Inferior parietal cortex (tissue), 1 donor: ENCODE measurements around the gene KCNK4.
"Not testable (repeated sequence)": the region's sequence is repeated elsewhere in the genome, so short reads cannot be mapped to it uniquely, and the experiment has no call there.

ENCODE experiments used
- DNase-seq: peaks from one replicate; pipeline ENCODE4 v3.0.0-alpha.2; 2016; ENCODE audit errors: extremely low spot score

The KCNK4 gene

GRCh38 chr11:64291262-64291751 is at the start of gene KCNK4:
TSS of gene KCNK4 (plus strand) at chr11:64291302. CDS start at chr11:64293019, 1,717 bp downstream.
- no peak for DNase-seq

- DNase-seq: no peak
These were observed 49.4 kb upstream of the KCNK4 start for GRCh38 chr11:64241491-64242374.

- no peak for DNase-seq
These were observed 47.8 kb upstream of the KCNK4 start for GRCh38 chr11:64243236-64243854.

GRCh38 chr11:64244107-64244506 is 47.0 kb upstream of the KCNK4 start:
- DNase-seq: no peak

- DNase-seq: no peak
These were observed 46.1 kb upstream of the KCNK4 start for GRCh38 chr11:64244966-64245365.

GRCh38 chr11:64245401-64245796 is 45.7 kb upstream of the KCNK4 start:
- no peak for DNase-seq

- no peak for DNase-seq
These were observed 45.1 kb upstream of the KCNK4 start for GRCh38 chr11:64245797-64246620.

GRCh38 chr11:64246621-64246870 is 44.6 kb upstream of the KCNK4 start:
- DNase-seq: not testable (repeated sequence)

GRCh38 chr11:64246871-64247728 is 44.0 kb upstream of the KCNK4 start, which contains the start of gene PPP1R14B:
TSS of gene PPP1R14B (minus strand) at chr11:64246943. CDS start at chr11:64246673, 270 bp downstream.
- peak; percentile 82 for DNase-seq

GRCh38 chr11:64247729-64248531 is 43.2 kb upstream of the KCNK4 start:
- no peak for DNase-seq

- DNase-seq: no peak
These were observed 42.5 kb upstream of the KCNK4 start for GRCh38 chr11:64248578-64248977.

GRCh38 chr11:64249038-64249437 is 42.1 kb upstream of the KCNK4 start:
- no peak for DNase-seq

GRCh38 chr11:64249563-64250414 is 41.3 kb upstream of the KCNK4 start:
- DNase-seq: no peak

GRCh38 chr11:64250415-64251015 is 40.6 kb upstream of the KCNK4 start:
- no peak for DNase-seq

- DNase-seq: peak; percentile 51
These were observed 39.9 kb upstream of the KCNK4 start, which contains the start of gene PLCB3 for GRCh38 chr11:64251016-64251752. TSS of gene PLCB3 (plus strand) at chr11:64251530. CDS start at chr11:64251650, 120 bp downstream.

GRCh38 chr11:64251753-64252002 is 39.4 kb upstream of the KCNK4 start:
- no peak for DNase-seq

GRCh38 chr11:64252003-64252872 is 38.9 kb upstream of the KCNK4 start:
- no peak for DNase-seq

- DNase-seq: no peak
These were observed 38.1 kb upstream of the KCNK4 start for GRCh38 chr11:64253043-64253442.
